Activated T-cell treated with anti-CD3 and anti-CD28 coated beads, Interleukin-2, amount 50 U/mL, for 48 hours (primary cell): ENCODE measurements around the gene KCNJ2.

ENCODE experiments used
- DNase-seq, 2 experiments: peaks; one replicate each; pipeline ENCODE4 v3.0.0-alpha.2; 2020

Gene KCNJ2

GRCh38 chr17:70206361-70207010 lies 37.2 kb downstream of the KCNJ2 start:
- DNase-seq: no peak

- DNase-seq: no peak
Observed at GRCh38 chr17:70207184-70207583, 37.9 kb downstream of the KCNJ2 start.

- DNase-seq: no peak
Observed at GRCh38 chr17:70208080-70208794, 38.9 kb downstream of the KCNJ2 start.

GRCh38 chr17:70208825-70209555 lies 39.7 kb downstream of the KCNJ2 start:
- DNase-seq: no peak

GRCh38 chr17:70215656-70216055 lies 46.3 kb downstream of the KCNJ2 start:
- no peak for DNase-seq

- DNase-seq: no peak
Observed at GRCh38 chr17:70217571-70217970, 48.2 kb downstream of the KCNJ2 start.

- DNase-seq: no peak
Observed at GRCh38 chr17:70225276-70225675, 55.9 kb downstream of the KCNJ2 start.
